Mammary epithelial cell (primary cell): ENCODE measurements around the gene CERS1.

ENCODE experiments used
- EZH2 ChIP-seq: IDR thresholded peaks from 2 replicates; pipeline ENCODE4 v1.6.1; 2012; ENCODE audit warnings: low read length, inconsistent platforms, borderline replicate concordance
- TF ChIP-seq, protein P1 (sequence below), 2 donors: IDR thresholded peaks in 1 of 2; conservative IDR thresholded peaks in 1 of 2; 2 replicates each; pipeline ENCODE4 v1.5.1; 2011 to 2012; ENCODE audit warnings: inconsistent platforms in 2 of 2, low read length in 2 of 2, mild to moderate bottlenecking in 2 of 2, control low read depth in 1 of 2, low read depth in 1 of 2; ENCODE audit not compliant: insufficient read depth in 1 of 2; ENCODE audit errors: extremely low read depth in 1 of 2

DNA sequence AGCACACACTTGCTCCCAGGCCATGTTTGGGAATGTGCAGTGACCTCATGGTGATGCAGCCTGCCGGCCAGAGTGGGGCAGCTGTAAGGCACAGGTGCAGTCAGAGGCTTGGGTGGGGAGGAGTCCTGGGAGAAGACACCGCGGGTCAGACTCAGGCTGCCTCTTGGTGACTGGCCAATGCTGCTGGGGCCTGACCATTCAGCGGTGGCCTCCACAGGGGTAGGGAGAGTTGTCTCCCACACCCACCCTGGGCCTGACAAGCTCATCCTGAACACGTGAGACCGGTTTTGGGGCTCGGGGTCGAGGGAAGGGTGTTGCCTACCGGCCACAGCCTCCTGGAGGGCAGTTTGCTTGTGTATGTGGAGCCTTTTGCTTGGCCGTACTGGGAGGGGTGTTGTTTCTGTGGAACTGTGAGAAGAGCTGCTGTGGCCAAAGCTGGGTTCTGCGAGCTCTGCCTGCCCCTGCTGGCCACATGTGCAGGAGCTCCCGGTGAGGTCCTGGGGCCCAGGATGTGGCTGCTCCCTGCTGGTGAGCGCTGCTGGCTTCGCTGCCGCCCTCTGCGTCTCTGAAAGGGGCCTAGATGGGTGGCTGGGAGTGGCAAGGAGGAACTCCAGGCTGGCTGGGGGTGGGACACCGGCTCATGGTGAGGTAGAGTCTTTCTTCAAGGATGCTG lies 42.1 kb downstream of the CERS1 start:
- TF ChIP-seq, protein P1, sequence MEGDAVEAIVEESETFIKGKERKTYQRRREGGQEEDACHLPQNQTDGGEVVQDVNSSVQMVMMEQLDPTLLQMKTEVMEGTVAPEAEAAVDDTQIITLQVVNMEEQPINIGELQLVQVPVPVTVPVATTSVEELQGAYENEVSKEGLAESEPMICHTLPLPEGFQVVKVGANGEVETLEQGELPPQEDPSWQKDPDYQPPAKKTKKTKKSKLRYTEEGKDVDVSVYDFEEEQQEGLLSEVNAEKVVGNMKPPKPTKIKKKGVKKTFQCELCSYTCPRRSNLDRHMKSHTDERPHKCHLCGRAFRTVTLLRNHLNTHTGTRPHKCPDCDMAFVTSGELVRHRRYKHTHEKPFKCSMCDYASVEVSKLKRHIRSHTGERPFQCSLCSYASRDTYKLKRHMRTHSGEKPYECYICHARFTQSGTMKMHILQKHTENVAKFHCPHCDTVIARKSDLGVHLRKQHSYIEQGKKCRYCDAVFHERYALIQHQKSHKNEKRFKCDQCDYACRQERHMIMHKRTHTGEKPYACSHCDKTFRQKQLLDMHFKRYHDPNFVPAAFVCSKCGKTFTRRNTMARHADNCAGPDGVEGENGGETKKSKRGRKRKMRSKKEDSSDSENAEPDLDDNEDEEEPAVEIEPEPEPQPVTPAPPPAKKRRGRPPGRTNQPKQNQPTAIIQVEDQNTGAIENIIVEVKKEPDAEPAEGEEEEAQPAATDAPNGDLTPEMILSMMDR (conservative IDR thresholded peaks at IDR 0.05 in 1 of 2, IDR thresholded peaks at IDR 0.05 in 1 of 2; ENCODE audit: extremely low read depth in 1 of 2, insufficient read depth in 1 of 2, low read depth in 1 of 2, low read length in 2 of 2): no peak
- TF ChIP-seq EZH2: no peak
